ENCODE measurements around the gene PCDHA1.

- TF ChIP-seq CTCF (conservative IDR thresholded peaks at IDR 0.05; ENCODE audit: low read length): no peak
- no peak for TF ChIP-seq EZH2phosphoT487 (IDR thresholded peaks at IDR 0.05; ENCODE audit: borderline replicate concordance)
Observed at GRCh38 chr5:140989254-140990020, 203.5 kb downstream of the PCDHA1 start.

Data from Loucy (cell line).